B cell (primary cell): ENCODE results near the gene ALDH8A1. TPM values are rescaled to one million over a fixed set of nuclear protein-coding genes. Genes with fewer than 3 reads are reported as not detected.

Source experiments
- ATAC-seq: fragments of 200-7000 bp; cut with Tn5 transposase; one replicate; pipeline ENCODE4 v1.10.0; 2021; ENCODE audit warnings: low read depth, mild to moderate bottlenecking, moderate number of reproducible peaks, moderate library complexity
- CTCF ChIA-PET: fragments of 350-600 bp; sonication (Branson Sonifier 250); formaldehyde crosslinking; loops from one replicate; lab custom pipeline; 2021; ENCODE audit warnings: antibody characterized with exemption, inconsistent platforms; lab: Charles Lee
- POLR2A ChIA-PET: fragments of 350-600 bp; sonication (Branson Sonifier 250); formaldehyde crosslinking; loops from one replicate; lab custom pipeline; 2021; ENCODE audit warnings: antibody characterized with exemption; lab: Charles Lee
- DNase-seq: peaks from one replicate; pipeline ENCODE4 v3.0.0; 2013
- H2AFZ ChIP-seq: 2 replicates; pipeline ENCODE4 v1.6.1; 2012; ENCODE audit warnings: mild to moderate bottlenecking, low read depth, low read length; ENCODE audit not compliant: insufficient read depth, poor library complexity, severe bottlenecking
- H3K27ac ChIP-seq, 2 donors: 1 replicate in 1 of 2; 2 replicates in 1 of 2; pipeline ENCODE4 v1.5.1; 2012 to 2013; ENCODE audit warnings: low read length in 2 of 2, mild to moderate bottlenecking in 2 of 2, moderate library complexity in 1 of 2
- H3K27me3 ChIP-seq, 4 experiments: fragments of 200-600 bp in 1 of 4; sonication (generic) in 1 of 4; replicated peaks in 1 of 4; 1 replicate in 2 of 4; 2 replicates in 2 of 4; pipeline versions ENCODE4 v1.6.1 to v1.7.0; 2013 to 2016; ENCODE audit warnings: low read length in 3 of 4, mild to moderate bottlenecking in 2 of 4, mixed read lengths in 1 of 4, moderate library complexity in 1 of 4; ENCODE audit not compliant: insufficient read depth in 4 of 4, control insufficient read depth in 3 of 4; ENCODE audit errors: control extremely low read depth in 1 of 4
- H3K36me3 ChIP-seq, 2 experiments: replicated peaks in 1 of 2; 1 replicate in 1 of 2; 2 replicates in 1 of 2; pipeline versions ENCODE4 v1.6.1 to v1.7.1; 2013; ENCODE audit warnings: low read length in 1 of 2; ENCODE audit not compliant: insufficient read depth in 2 of 2, control insufficient read depth in 1 of 2; ENCODE audit errors: control extremely low read depth in 1 of 2, extremely low read depth in 1 of 2
- H3K4me1 ChIP-seq, 2 donors: fragments of 200-600 bp in 1 of 2; sonication (generic) in 1 of 2; 1 replicate in 1 of 2; 2 replicates in 1 of 2; pipeline versions ENCODE4 v1.5.1 to v1.6.1; 2013 to 2017; ENCODE audit warnings: low read length in 2 of 2; ENCODE audit not compliant: control insufficient read depth in 2 of 2, insufficient read depth in 2 of 2
- H3K4me2 ChIP-seq: replicated peaks from 2 replicates; pipeline ENCODE3; 2012; ENCODE audit warnings: mild to moderate bottlenecking, low read depth, low read length; ENCODE audit not compliant: poor library complexity, severe bottlenecking
- H3K4me3 ChIP-seq, 5 experiments: fragments of 200-600 bp in 1 of 5; sonication (generic) in 1 of 5; 1 replicate in 3 of 5; 2 replicates in 2 of 5; pipeline versions ENCODE4 v1.5.1 to v1.7.0; 2011 to 2016; ENCODE audit warnings: low read length in 4 of 5, mild to moderate bottlenecking in 4 of 5, low read depth in 2 of 5, control low read depth in 1 of 5, moderate library complexity in 1 of 5; ENCODE audit not compliant: insufficient read depth in 1 of 5; ENCODE audit errors: control extremely low read depth in 1 of 5, extremely low read depth in 1 of 5
- H3K79me2 ChIP-seq: fragments of 200-600 bp; sonication (generic); one replicate; pipeline ENCODE4 v1.6.0; 2016; ENCODE audit warnings: low read length; ENCODE audit not compliant: control insufficient read depth, insufficient read depth
- H3K9ac ChIP-seq: fragments of 200-600 bp; sonication (generic); 2 replicates; pipeline ENCODE4 v1.6.1; 2017; ENCODE audit warnings: mild to moderate bottlenecking, low read length, moderate library complexity
- H3K9me3 ChIP-seq, 3 donors: one replicate each; pipeline versions ENCODE4 v1.6.1 to v1.7.1; 2013; ENCODE audit warnings: low read length in 2 of 3; ENCODE audit not compliant: control insufficient read depth in 2 of 3, insufficient read depth in 1 of 3; ENCODE audit errors: control extremely low read depth in 1 of 3
- H4K20me1 ChIP-seq: 2 replicates; pipeline ENCODE4 v1.6.0; 2012; ENCODE audit warnings: mild to moderate bottlenecking, low read length; ENCODE audit not compliant: insufficient read depth, control insufficient read depth, poor library complexity, severe bottlenecking
- H3K27ac Mint-ChIP-seq: one replicate; pipeline ENCODE4 v1.8.0; 2021; ENCODE audit warnings: mixed read lengths
- H3K27me3 Mint-ChIP-seq: one replicate; pipeline ENCODE4 v1.8.0; 2021; ENCODE audit warnings: mixed read lengths
- H3K4me1 Mint-ChIP-seq: one replicate; pipeline ENCODE4 v1.8.0; 2021; ENCODE audit warnings: mixed read lengths
- H3K4me3 Mint-ChIP-seq: one replicate; pipeline ENCODE4 v1.8.0; 2021; ENCODE audit warnings: mixed read lengths
- H3K9me3 Mint-ChIP-seq: one replicate; pipeline ENCODE4 v1.8.0; 2022; ENCODE audit warnings: mixed read lengths; ENCODE audit not compliant: insufficient read depth
- EZH2 ChIP-seq: IDR thresholded peaks from 2 replicates; pipeline ENCODE4 v1.6.1; 2012; ENCODE audit warnings: borderline replicate concordance, low read depth, mild to moderate bottlenecking, moderate library complexity, low read length; ENCODE audit not compliant: insufficient read depth, poor library complexity, severe bottlenecking
- WGBS: methylation state at CpG from one replicate; pipeline ENCODE4 v1.1.5; 2013; ENCODE audit warnings: missing lambda C conversion rate; ENCODE audit not compliant: insufficient coverage; 5-methylcytosine and 5-hydroxymethylcytosine counted together
- intact Hi-C: fragments of 100-400 bp; cut with micrococcal nuclease; formaldehyde crosslinking; loops from one replicate; pipeline ENCODE4 v1.10.0; 2022
- polyA plus RNA-seq: library from polyadenylated mRNA; depleted of rRNA; stranded (reverse); fragments of >200 nt; gene quantifications from 2 replicates; pipeline ENCODE4 v1.2.3, GENCODE V29; 2012
- total RNA-seq, 2 donors: library from RNA; stranded (reverse); fragments of 120-200 nt in 1 of 2; gene quantifications; 1 replicate in 1 of 2; 2 replicates in 1 of 2; pipeline versions ENCODE4 v1.2.3 to v1.2.4, GENCODE V29; 2013 to 2022
- TF ChIP-seq, protein P1 (sequence below): fragments of 200-600 bp; IDR thresholded peaks from one replicate; pipeline ENCODE4 v1.8.0; 2022; ENCODE audit warnings: antibody characterized with exemption, mild to moderate bottlenecking

Gene ALDH8A1
- total and polyA plus RNA-seq, 2 donors (not counting 1 experiment from before 2014, with no cell fraction given), result 0.49 to 1.1 TPM

DNA sequence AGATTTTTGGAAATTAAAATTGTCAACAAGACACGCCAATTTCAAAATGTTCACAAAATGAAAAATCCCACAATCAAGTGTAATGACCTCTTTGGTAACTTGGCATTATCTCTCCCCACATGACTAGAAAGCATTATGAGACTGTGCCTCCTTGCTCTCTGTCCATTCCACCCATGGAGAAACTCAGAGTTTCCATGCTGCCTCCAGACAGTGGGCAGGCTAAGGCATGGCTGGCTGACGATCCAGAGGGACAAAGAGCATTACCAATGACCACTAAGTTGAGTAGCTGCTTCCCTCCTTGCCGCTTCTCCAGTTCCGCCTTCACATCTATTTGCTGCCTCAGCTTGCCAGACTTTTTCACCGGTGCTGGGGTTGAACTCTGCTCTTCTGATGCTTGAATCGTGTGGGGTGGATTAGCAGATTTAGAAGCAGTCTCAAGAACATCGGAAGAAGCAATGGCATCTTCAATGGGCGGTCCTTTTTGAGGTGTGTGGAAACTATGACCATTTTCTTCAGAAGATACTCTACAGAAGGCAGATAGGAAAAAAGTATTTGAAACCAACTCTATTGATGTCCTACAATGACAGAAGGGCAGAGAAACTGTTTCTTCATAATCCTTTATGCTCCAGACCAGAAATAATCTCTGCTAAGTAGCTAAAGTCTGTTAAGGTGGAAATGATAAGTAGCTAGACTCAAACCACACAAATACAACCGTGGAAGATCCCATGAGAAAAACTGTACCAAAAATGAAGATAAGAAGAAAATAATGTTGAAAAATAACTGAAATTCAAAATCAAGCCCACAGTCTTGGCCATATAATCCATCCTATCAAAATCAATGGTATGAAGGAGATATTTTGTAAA is 47.5 kb upstream of the ALDH8A1 start:
- POLR2A ChIA-PET, result interaction anchor here (0.6 kb wide), 1 partner anchor 97 kb away, joined by 4 read pairs; no protein-coding TSS in a partner anchor
- Histone ChIP-seq H3K4me2 (no peak overlapping the region), H3K27ac (no peak overlapping the region), H2AFZ (no peak overlapping the region), H3K36me3 (peaks cover 14 to 42% of the 10 kb centered on the region in 2 experiments), H4K20me1 (no peaks in the 10 kb centered on the region), H3K27me3 (no peaks in the 10 kb centered on the region), H3K4me1 (no peaks in the 10 kb centered on the region), H3K9ac (no peak overlapping the region), H3K9me3 (no peaks in the 10 kb centered on the region), H3K79me2 (no peaks in the 10 kb centered on the region), H3K4me3 (no peak overlapping the region)
- WGBS, result 100% methylated on average over 3 of the region's 9 CpGs
- no peaks in the 10 kb centered on the region for H3K27me3 Mint-ChIP-seq
- H3K4me3 Mint-ChIP-seq, result no peak overlapping the region
- CTCF ChIA-PET, result interaction anchor here (1.0 to 1.1 kb wide), 2 partner anchors 118 to 841 kb away, joined by 3 read pairs; no protein-coding TSS in a partner anchor
- intact Hi-C loops, result no loop called here
- no peaks in the 10 kb centered on the region for H3K9me3 Mint-ChIP-seq
- ATAC-seq (no peak), DNase-seq (no peak)
- TF ChIP-seq, protein P1, sequence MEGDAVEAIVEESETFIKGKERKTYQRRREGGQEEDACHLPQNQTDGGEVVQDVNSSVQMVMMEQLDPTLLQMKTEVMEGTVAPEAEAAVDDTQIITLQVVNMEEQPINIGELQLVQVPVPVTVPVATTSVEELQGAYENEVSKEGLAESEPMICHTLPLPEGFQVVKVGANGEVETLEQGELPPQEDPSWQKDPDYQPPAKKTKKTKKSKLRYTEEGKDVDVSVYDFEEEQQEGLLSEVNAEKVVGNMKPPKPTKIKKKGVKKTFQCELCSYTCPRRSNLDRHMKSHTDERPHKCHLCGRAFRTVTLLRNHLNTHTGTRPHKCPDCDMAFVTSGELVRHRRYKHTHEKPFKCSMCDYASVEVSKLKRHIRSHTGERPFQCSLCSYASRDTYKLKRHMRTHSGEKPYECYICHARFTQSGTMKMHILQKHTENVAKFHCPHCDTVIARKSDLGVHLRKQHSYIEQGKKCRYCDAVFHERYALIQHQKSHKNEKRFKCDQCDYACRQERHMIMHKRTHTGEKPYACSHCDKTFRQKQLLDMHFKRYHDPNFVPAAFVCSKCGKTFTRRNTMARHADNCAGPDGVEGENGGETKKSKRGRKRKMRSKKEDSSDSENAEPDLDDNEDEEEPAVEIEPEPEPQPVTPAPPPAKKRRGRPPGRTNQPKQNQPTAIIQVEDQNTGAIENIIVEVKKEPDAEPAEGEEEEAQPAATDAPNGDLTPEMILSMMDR, result no peak
- no peak for TF ChIP-seq EZH2
- H3K27ac Mint-ChIP-seq, result no peak overlapping the region
- H3K4me1 Mint-ChIP-seq, result peaks cover 1% of the 10 kb centered on the region

DNA sequence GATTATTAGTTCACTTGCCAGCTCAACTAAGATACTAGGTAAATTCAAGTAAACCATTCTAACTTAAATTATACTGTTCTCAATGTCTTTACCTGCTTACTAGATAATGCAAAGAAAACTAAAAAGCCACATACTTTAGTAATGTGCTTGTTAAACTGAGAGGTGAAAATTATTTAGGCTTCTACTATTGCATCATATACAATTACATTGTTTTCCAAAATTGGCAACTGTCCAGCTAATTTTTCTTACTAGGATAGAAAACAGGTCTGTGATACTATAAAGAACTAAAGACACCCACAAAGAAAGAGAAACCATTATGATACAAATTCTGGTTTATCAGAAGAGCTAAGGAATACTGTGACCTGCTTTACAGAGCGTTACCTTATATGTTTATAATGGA is 45.6 kb upstream of the ALDH8A1 start:
- Histone ChIP-seq H3K4me1 (no peaks in the 10 kb centered on the region), H3K79me2 (no peaks in the 10 kb centered on the region), H3K27ac (no peak overlapping the region), H3K27me3 (no peaks in the 10 kb centered on the region), H3K4me2 (no peak overlapping the region), H3K4me3 (no peak overlapping the region), H3K9ac (no peak overlapping the region), H3K9me3 (no peaks in the 10 kb centered on the region), H2AFZ (no peak overlapping the region), H3K36me3 (peaks cover 14 to 54% of the 10 kb centered on the region in 2 experiments), H4K20me1 (no peaks in the 10 kb centered on the region)
- Mint-ChIP-seq H3K4me3 (no peak overlapping the region), H3K27ac (no peak overlapping the region), H3K27me3 (no peaks in the 10 kb centered on the region), H3K9me3 (no peaks in the 10 kb centered on the region), H3K4me1 (no peaks in the 10 kb centered on the region)
- WGBS, result no CpG with 5 or more reads among the region's 1 CpG
- POLR2A ChIA-PET, result no interaction called here
- intact Hi-C loops, result no loop called here
- CTCF ChIA-PET, result no interaction called here
- DNase-seq (no peak), ATAC-seq (no peak)
- TF ChIP-seq, protein P1, result no peak
- no peak for TF ChIP-seq EZH2
